Peyer's patch (tissue), 4 donors: ENCODE results near the gene PRPH. TPM values are rescaled to one million over a fixed set of nuclear protein-coding genes. Genes with fewer than 3 reads are reported as not detected.
A peak's percentile ranks its signal among the peaks of the same experiment; 100 is the strongest.

ENCODE experiments used
- DNase-seq, 3 donors: peaks; one replicate each; pipeline ENCODE4 v3.0.0-alpha.2; 2017 to 2019
- H3K27ac ChIP-seq, 4 donors: fragments of 200-600 bp; sonication (generic); one replicate each; pipeline ENCODE4 v1.5.1; 2016 to 2019
- H3K27me3 ChIP-seq, 2 donors: fragments of 200-600 bp; sonication (generic); one replicate each; pipeline ENCODE4 v1.5.1; 2019
- H3K36me3 ChIP-seq, 3 donors: fragments of 200-600 bp; sonication (generic); one replicate each; pipeline ENCODE4 v1.5.1; 2016 to 2019
- H3K4me1 ChIP-seq, 4 donors: fragments of 200-600 bp; sonication (generic); one replicate each; pipeline ENCODE4 v1.5.1; 2016 to 2019
- H3K4me3 ChIP-seq, 4 donors: fragments of 200-600 bp; sonication (generic); 1 replicate in 3 of 4; 2 replicates in 1 of 4; pipeline ENCODE4 v1.5.1; 2016 to 2019; ENCODE audit warnings: mild to moderate bottlenecking in 1 of 4
- H3K9me3 ChIP-seq, 4 donors: fragments of 200-600 bp; sonication (generic); one replicate each; pipeline ENCODE4 v1.5.1; 2016 to 2019; ENCODE audit warnings: mild to moderate bottlenecking in 1 of 4
- POLR2A ChIP-seq, 2 donors: fragments of 450-650 bp; IDR thresholded peaks; one replicate each; pipeline ENCODE4 v1.5.1; 2017; ENCODE audit warnings: antibody characterized with exemption in 2 of 2, mild to moderate bottlenecking in 2 of 2, moderate library complexity in 2 of 2
- total RNA-seq, 4 donors: library from RNA; depleted of rRNA; stranded (reverse); fragments of >200 nt; gene quantifications; one replicate each; pipeline ENCODE4 v1.1.0, GENCODE V29; 2016
- TF ChIP-seq, protein P1 (sequence below), 6 experiments: fragments of 450-650 bp in 4 of 6; fragments of 200-600 bp in 2 of 6; sonication (generic) in 1 of 6; IDR thresholded peaks; one replicate each; pipeline ENCODE4 v1.5.1; 2017 to 2019; ENCODE audit warnings: antibody characterized with exemption in 6 of 6, mild to moderate bottlenecking in 3 of 6, moderate library complexity in 1 of 6

PRPH gene
- total RNA-seq, 4 donors from 2014 or later, result 6.4 to 8.8 (median 6.5) TPM; not detected in 1

DNA sequence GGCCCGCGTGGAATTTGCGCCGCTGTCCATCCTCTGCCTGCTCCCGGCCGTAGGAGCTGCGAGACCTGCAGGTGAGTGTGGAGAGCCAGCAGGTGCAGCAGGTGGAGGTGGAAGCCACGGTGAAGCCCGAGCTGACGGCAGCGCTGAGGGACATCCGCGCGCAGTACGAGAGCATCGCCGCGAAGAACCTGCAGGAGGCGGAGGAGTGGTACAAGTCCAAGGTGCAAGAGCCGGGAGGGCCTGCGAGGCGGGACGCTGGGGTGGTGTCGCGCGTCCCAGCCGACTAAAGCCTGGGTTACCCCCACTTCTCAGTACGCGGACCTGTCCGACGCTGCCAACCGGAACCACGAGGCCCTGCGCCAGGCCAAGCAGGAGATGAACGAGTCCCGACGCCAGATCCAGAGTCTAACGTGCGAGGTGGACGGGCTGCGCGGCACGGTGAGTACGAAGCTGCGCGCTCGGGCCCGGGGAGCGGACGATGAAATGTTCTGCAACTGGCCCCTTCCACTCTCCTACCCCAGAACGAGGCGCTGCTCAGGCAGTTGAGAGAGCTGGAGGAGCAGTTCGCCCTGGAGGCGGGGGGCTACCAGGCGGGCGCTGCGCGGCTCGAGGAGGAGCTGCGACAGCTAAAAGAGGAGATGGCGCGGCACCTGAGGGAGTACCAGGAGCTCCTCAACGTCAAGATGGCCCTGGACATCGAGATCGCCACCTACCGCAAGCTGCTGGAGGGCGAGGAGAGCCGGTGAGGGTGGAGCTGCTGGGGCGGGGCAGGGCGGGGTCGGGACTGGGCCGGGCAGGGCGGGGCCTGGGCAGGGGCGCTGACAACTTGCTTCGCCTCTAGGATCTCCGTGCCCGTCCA lies 2.1 kb downstream of the PRPH start:
- Histone ChIP-seq H3K27ac (no peak overlapping the region), H3K9me3 (no peaks in the 10 kb centered on the region), H3K4me1 (peaks cover 7 to 29% (median 12%) of the 10 kb centered on the region in 4 donors), H3K36me3 (no peaks in the 10 kb centered on the region), H3K4me3 (peak overlapping the region in 3 of 4 donors; percentile 31 to 41 (median 35)), H3K27me3 (peaks cover 0 to 35% of the 10 kb centered on the region in 2 donors)
- DNase-seq, result peak in 2 of 3 donors; percentile 60 to 66
- TF ChIP-seq, protein P1, sequence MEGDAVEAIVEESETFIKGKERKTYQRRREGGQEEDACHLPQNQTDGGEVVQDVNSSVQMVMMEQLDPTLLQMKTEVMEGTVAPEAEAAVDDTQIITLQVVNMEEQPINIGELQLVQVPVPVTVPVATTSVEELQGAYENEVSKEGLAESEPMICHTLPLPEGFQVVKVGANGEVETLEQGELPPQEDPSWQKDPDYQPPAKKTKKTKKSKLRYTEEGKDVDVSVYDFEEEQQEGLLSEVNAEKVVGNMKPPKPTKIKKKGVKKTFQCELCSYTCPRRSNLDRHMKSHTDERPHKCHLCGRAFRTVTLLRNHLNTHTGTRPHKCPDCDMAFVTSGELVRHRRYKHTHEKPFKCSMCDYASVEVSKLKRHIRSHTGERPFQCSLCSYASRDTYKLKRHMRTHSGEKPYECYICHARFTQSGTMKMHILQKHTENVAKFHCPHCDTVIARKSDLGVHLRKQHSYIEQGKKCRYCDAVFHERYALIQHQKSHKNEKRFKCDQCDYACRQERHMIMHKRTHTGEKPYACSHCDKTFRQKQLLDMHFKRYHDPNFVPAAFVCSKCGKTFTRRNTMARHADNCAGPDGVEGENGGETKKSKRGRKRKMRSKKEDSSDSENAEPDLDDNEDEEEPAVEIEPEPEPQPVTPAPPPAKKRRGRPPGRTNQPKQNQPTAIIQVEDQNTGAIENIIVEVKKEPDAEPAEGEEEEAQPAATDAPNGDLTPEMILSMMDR (IDR thresholded peaks at IDR 0.05), result peak in 1 of 6 experiments; percentile 13
- TF ChIP-seq POLR2A (IDR thresholded peaks at IDR 0.05), result no peak

DNA sequence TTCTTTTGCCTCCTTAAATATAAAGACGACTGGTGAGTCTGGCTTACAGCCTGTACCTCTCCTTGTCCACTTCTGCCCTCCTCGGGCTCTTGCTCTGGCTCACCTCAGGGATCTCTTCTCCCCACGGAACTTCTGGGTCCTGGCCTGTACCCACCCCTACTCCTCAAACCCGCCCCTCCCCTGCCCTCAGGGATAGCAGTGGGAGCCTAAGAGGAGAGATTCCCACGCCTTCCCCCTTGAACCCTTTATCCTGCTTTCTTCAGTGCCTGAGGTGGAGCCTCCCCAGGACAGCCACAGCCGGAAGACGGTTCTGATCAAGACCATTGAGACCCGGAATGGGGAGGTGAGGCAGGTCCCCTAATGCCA lies 2.7 kb downstream of the PRPH start:
- Histone ChIP-seq H3K4me3 (peak overlapping the region in 3 of 4 donors; percentile 31 to 41 (median 35)), H3K9me3 (no peaks in the 10 kb centered on the region), H3K27ac (no peak overlapping the region), H3K36me3 (no peaks in the 10 kb centered on the region), H3K4me1 (peaks cover 7 to 29% (median 12%) of the 10 kb centered on the region in 4 donors), H3K27me3 (peaks cover 0 to 35% of the 10 kb centered on the region in 2 donors)
- TF ChIP-seq POLR2A (IDR thresholded peaks at IDR 0.05), result no peak
- TF ChIP-seq, protein P1 (IDR thresholded peaks at IDR 0.05), result no peak
- DNase-seq, result no peak

GRCh38 chr12:49298160-49298559 lies 3.2 kb downstream of the PRPH start:
- Histone ChIP-seq H3K4me3 (no peak overlapping the region), H3K9me3 (no peaks in the 10 kb centered on the region), H3K27me3 (peaks cover 0 to 35% of the 10 kb centered on the region in 2 donors), H3K27ac (no peak overlapping the region), H3K4me1 (peaks cover 7 to 29% (median 12%) of the 10 kb centered on the region in 4 donors), H3K36me3 (no peaks in the 10 kb centered on the region)
- no peak for TF ChIP-seq POLR2A (IDR thresholded peaks at IDR 0.05)
- TF ChIP-seq, protein P1 (IDR thresholded peaks at IDR 0.05), result peak in 2 of 6 experiments; percentile 25 to 31
- DNase-seq, result peak in 1 of 3 donors; percentile 46

GRCh38 chr12:49301760-49302159 lies 6.8 kb downstream of the PRPH start:
- Histone ChIP-seq H3K9me3 (no peaks in the 10 kb centered on the region), H3K4me1 (peaks cover 5 to 10% (median 9%) of the 10 kb centered on the region in 4 donors), H3K27ac (no peak overlapping the region), H3K27me3 (peaks cover 0 to 17% of the 10 kb centered on the region in 2 donors), H3K36me3 (no peaks in the 10 kb centered on the region), H3K4me3 (no peak overlapping the region)
- peak in 1 of 3 donors; percentile 44 for DNase-seq
- TF ChIP-seq POLR2A (IDR thresholded peaks at IDR 0.05), result no peak
- TF ChIP-seq, protein P1 (IDR thresholded peaks at IDR 0.05), result no peak

- DNase-seq, result peak in 1 of 3 donors; percentile 14
- TF ChIP-seq POLR2A (IDR thresholded peaks at IDR 0.05), result no peak
- TF ChIP-seq, protein P1 (IDR thresholded peaks at IDR 0.05), result no peak
Measured at GRCh38 chr12:49304161-49304560, 9.2 kb downstream of the PRPH start.

More at GRCh38 chr12:49304161-49304560, 9.2 kb downstream of the PRPH start:
- no peak overlapping the region for H3K27ac ChIP-seq
- H3K27me3 ChIP-seq, result no peaks in the 10 kb centered on the region
- no peaks in the 10 kb centered on the region for H3K4me1 ChIP-seq
- no peaks in the 10 kb centered on the region for H3K9me3 ChIP-seq
- no peak overlapping the region for H3K4me3 ChIP-seq
- no peaks in the 10 kb centered on the region for H3K36me3 ChIP-seq
